ENCODE measurements around the gene TBCC. TPM values are rescaled to one million over a fixed set of nuclear protein-coding genes. Genes with fewer than 3 reads are reported as not detected.
A peak's percentile ranks its signal among the peaks of the same experiment; 100 is the strongest.

Gene TBCC
- total RNA-seq, 2 experiments from 2014 or later: 26.7 to 29.1 TPM

- Mint-ChIP-seq H3K4me1 (ENCODE audit: low read depth) (peaks cover 19% of the 10 kb centered on the region), H3K4me3 (peak overlapping the region; percentile 71), H3K36me3 (ENCODE audit: low read depth) (no peaks in the 10 kb centered on the region), H3K9me3 (ENCODE audit: insufficient read depth) (no peaks in the 10 kb centered on the region), H3K27me3 (ENCODE audit: low read depth) (no peaks in the 10 kb centered on the region), H3K27ac (peak overlapping the region; percentile 92)
- ATAC-seq (no peak), DNase-seq (no peak)
- ChIA-PET POLR2A (interaction anchor here (0.7 to 3.3 kb wide), 8 partner anchors 16 to 154 kb away, joined by 3 to 18 read pairs (median 4); partner anchors contain the start of genes RPL7L1 and TBCC), CTCF (interaction anchor here (0.7 to 7.6 kb wide), 13 partner anchors 13 to 151 kb away, joined by 3 to 135 read pairs (median 12); partner anchors contain the start of genes RPL7L1 and TBCC)
Observed at GRCh38 chr6:42727627-42728026, 18.3 kb downstream of the TBCC start.

DNA sequence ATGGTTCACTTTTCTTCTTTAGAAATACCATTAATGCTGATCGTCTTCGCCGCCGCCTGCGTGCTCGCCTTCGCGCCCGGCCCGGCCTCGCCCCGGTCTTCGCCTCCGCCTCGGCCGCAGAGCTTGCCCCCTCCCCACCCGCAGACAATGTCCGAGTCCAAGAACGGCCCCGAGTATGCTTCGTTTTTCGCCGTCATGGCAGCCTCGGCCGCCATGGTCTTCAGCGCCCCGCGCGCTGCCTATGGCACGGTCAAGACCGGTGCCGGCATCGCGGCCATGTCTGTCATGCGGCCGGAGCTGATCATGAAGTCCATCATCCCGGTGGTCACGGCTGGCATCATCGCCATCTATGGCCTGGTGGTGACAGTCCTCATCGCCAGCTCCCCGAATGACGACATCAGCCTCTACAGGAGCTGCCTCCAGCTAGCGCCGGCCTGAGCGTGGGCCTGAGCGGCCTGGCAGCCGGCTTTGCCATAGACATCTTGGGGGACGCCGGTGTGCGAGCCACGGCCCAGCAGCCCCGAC is 18.8 kb downstream of the TBCC start:
- ATAC-seq: peak; percentile 5
- H3K27ac Mint-ChIP-seq: peak overlapping the region; percentile 92

GRCh38 chr6:42726485-42727086 is 19.3 kb downstream of the TBCC start:
- DNase-seq (peak; percentile 85), ATAC-seq (peak; percentile 94)
- ChIA-PET CTCF (interaction anchor here (0.6 to 7.6 kb wide), 49 partner anchors 9 to 512 kb away, joined by 3 to 135 read pairs (median 4); partner anchors contain the start of genes RPL7L1 and TBCC), POLR2A (interaction anchor here (0.7 to 3.3 kb wide), 12 partner anchors 17 to 164 kb away, joined by 3 to 18 read pairs (median 5); partner anchors contain the start of genes RPL7L1 and TBCC)
- Mint-ChIP-seq H3K4me1 (ENCODE audit: low read depth) (peaks cover 19% of the 10 kb centered on the region), H3K36me3 (ENCODE audit: low read depth) (no peaks in the 10 kb centered on the region), H3K27ac (peak overlapping the region; percentile 92), H3K4me3 (peak overlapping the region; percentile 71), H3K27me3 (ENCODE audit: low read depth) (peaks cover 2% of the 10 kb centered on the region), H3K9me3 (ENCODE audit: insufficient read depth) (no peaks in the 10 kb centered on the region)

More for the DNA sequence above, 18.8 kb downstream of the TBCC start:
- POLR2A ChIA-PET: interaction anchor here (0.7 to 3.3 kb wide), 7 partner anchors 17 to 154 kb away, joined by 3 to 18 read pairs (median 5); partner anchors contain the start of genes RPL7L1 and TBCC
- Mint-ChIP-seq H3K4me1 (ENCODE audit: low read depth) (peaks cover 19% of the 10 kb centered on the region), H3K36me3 (ENCODE audit: low read depth) (no peaks in the 10 kb centered on the region), H3K27me3 (ENCODE audit: low read depth) (no peaks in the 10 kb centered on the region), H3K9me3 (ENCODE audit: insufficient read depth) (no peaks in the 10 kb centered on the region), H3K4me3 (peak overlapping the region; percentile 71)
- no peak for DNase-seq
- CTCF ChIA-PET: interaction anchor here (0.7 to 7.6 kb wide), 27 partner anchors 13 to 513 kb away, joined by 3 to 135 read pairs (median 4); partner anchors contain the start of genes RPL7L1 and TBCC

- DNase-seq: no peak
- Mint-ChIP-seq H3K36me3 (ENCODE audit: low read depth) (no peaks in the 10 kb centered on the region), H3K9me3 (ENCODE audit: insufficient read depth) (no peaks in the 10 kb centered on the region), H3K27ac (peak overlapping the region; percentile 92), H3K4me3 (peak overlapping the region; percentile 71), H3K4me1 (ENCODE audit: low read depth) (peaks cover 19% of the 10 kb centered on the region), H3K27me3 (ENCODE audit: low read depth) (peaks cover 7% of the 10 kb centered on the region)
- ChIA-PET CTCF (interaction anchor here (0.6 to 7.6 kb wide), 49 partner anchors 10 to 511 kb away, joined by 3 to 135 read pairs (median 4); partner anchors contain the start of genes RPL7L1 and TBCC), POLR2A (interaction anchor here (0.6 to 3.3 kb wide), 9 partner anchors 20 to 476 kb away, joined by 3 to 18 read pairs (median 6); partner anchors contain the start of genes RPL7L1 and TBCC)
- ATAC-seq: no peak
Observed at GRCh38 chr6:42726026-42726425, 19.9 kb downstream of the TBCC start.

GRCh38 chr6:42724825-42725224 is 21.1 kb downstream of the TBCC start:
- Mint-ChIP-seq H3K27ac (no peak overlapping the region), H3K4me3 (no peak overlapping the region), H3K9me3 (ENCODE audit: insufficient read depth) (no peaks in the 10 kb centered on the region), H3K36me3 (ENCODE audit: low read depth) (no peaks in the 10 kb centered on the region), H3K4me1 (ENCODE audit: low read depth) (peaks cover 19% of the 10 kb centered on the region), H3K27me3 (ENCODE audit: low read depth) (peaks cover 7% of the 10 kb centered on the region)
- ATAC-seq (no peak), DNase-seq (no peak)
- CTCF ChIA-PET: interaction anchor here (1.0 to 7.6 kb wide), 6 partner anchors 20 to 177 kb away, joined by 3 to 135 read pairs (median 22); partner anchors contain the start of genes RPL7L1 and UBR2
- POLR2A ChIA-PET: interaction anchor here (0.5 to 3.3 kb wide), 2 partner anchors 11 to 21 kb away, joined by 3 to 18 read pairs; partner anchors contain the start of gene TBCC

- POLR2A ChIA-PET: no interaction called here
- no peaks in the 10 kb centered on the region for H3K36me3 Mint-ChIP-seq (ENCODE audit: low read depth)
Observed at GRCh38 chr6:42722497-42722896, 23.4 kb downstream of the TBCC start, which contains the start of gene PRPH2. TSS of gene PRPH2 (minus strand) at chr6:42722597. CDS start at chr6:42722334, 263 bp downstream.

GRCh38 chr6:42720739-42721138 is 25.2 kb downstream of the TBCC start:
- Mint-ChIP-seq H3K4me1 (ENCODE audit: low read depth) (peaks cover under 1% of the 10 kb centered on the region), H3K4me3 (no peak overlapping the region), H3K27ac (no peak overlapping the region), H3K36me3 (ENCODE audit: low read depth) (no peaks in the 10 kb centered on the region), H3K27me3 (ENCODE audit: low read depth) (peaks cover 9% of the 10 kb centered on the region), H3K9me3 (ENCODE audit: insufficient read depth) (no peaks in the 10 kb centered on the region)
- ChIA-PET POLR2A (no interaction called here), CTCF (interaction anchor here (1.6 kb wide), 1 partner anchor 59 kb away, joined by 3 read pairs; no protein-coding TSS in a partner anchor)
- DNase-seq: no peak
- ATAC-seq: no peak

More at GRCh38 chr6:42722497-42722896, 23.4 kb downstream of the TBCC start, which contains the start of gene PRPH2:
- H3K27ac Mint-ChIP-seq: no peak within 1 kb of the TSS
- no peaks in the 10 kb centered on the region for H3K9me3 Mint-ChIP-seq (ENCODE audit: insufficient read depth)
- CTCF ChIA-PET: interaction anchor here (1.6 kb wide), 1 partner anchor 61 kb away, joined by 3 read pairs; no protein-coding TSS in a partner anchor
- DNase-seq (no peak), ATAC-seq (no peak)
- no peak within 1 kb of the TSS for H3K4me3 Mint-ChIP-seq
- H3K27me3 Mint-ChIP-seq (ENCODE audit: low read depth): peaks cover 9% of the 10 kb centered on the region
- peaks cover 18% of the 10 kb centered on the region for H3K4me1 Mint-ChIP-seq (ENCODE audit: low read depth)

- H3K36me3 Mint-ChIP-seq (ENCODE audit: low read depth): peaks cover 2% of the 10 kb centered on the region
- peaks cover 2% of the 10 kb centered on the region for H3K27me3 Mint-ChIP-seq (ENCODE audit: low read depth)
- no peak overlapping the region for H3K4me3 Mint-ChIP-seq
- no peak overlapping the region for H3K27ac Mint-ChIP-seq
- CTCF ChIA-PET: interaction anchor here (0.8 to 1.6 kb wide), 2 partner anchors 10 to 54 kb away, joined by 3 to 4 read pairs; no protein-coding TSS in a partner anchor
- POLR2A ChIA-PET: no interaction called here
- peaks cover 12% of the 10 kb centered on the region for H3K9me3 Mint-ChIP-seq (ENCODE audit: insufficient read depth)
- DNase-seq (no peak), ATAC-seq (no peak)
- no peaks in the 10 kb centered on the region for H3K4me1 Mint-ChIP-seq (ENCODE audit: low read depth)
Observed at GRCh38 chr6:42715871-42716270, 30.0 kb downstream of the TBCC start.

- H3K27me3 Mint-ChIP-seq (ENCODE audit: low read depth): no peaks in the 10 kb centered on the region
- CTCF ChIA-PET: interaction anchor here (1.3 to 1.7 kb wide), 4 partner anchors 12 to 52 kb away, joined by 3 to 12 read pairs (median 4); no protein-coding TSS in a partner anchor
- H3K4me1 Mint-ChIP-seq (ENCODE audit: low read depth): no peaks in the 10 kb centered on the region
- no peak for ATAC-seq
- H3K27ac Mint-ChIP-seq: no peak overlapping the region
- H3K36me3 Mint-ChIP-seq (ENCODE audit: low read depth): peaks cover 2% of the 10 kb centered on the region
- DNase-seq: no peak
- no peak overlapping the region for H3K4me3 Mint-ChIP-seq
- peaks cover 12% of the 10 kb centered on the region for H3K9me3 Mint-ChIP-seq (ENCODE audit: insufficient read depth)
- POLR2A ChIA-PET: interaction anchor here (0.6 to 0.7 kb wide), 3 partner anchors 11 to 49 kb away, joined by 3 read pairs; no protein-coding TSS in a partner anchor
Observed at GRCh38 chr6:42714098-42714761, 31.7 kb downstream of the TBCC start.

DNA sequence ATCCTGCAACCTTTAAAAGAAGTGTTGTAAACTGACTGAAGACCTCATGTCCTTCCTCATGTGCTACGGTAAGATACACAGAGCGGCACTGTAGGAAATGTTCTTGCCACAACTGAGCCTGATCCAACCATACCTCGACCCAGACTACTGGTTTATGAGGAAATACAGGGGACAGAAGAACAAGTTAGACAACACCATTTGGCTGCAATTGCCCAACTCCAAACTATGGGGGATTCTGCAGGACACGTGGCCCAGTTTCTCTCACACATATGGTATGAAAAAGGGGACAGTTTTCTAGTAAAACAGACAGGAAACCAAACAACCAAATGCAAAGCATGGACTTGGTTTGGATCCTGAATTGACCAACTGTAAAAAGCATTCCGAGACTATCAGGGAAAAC is 34.0 kb downstream of the TBCC start:
- no peak for ATAC-seq
- Mint-ChIP-seq H3K27ac (no peak overlapping the region), H3K4me3 (no peak overlapping the region), H3K4me1 (ENCODE audit: low read depth) (no peaks in the 10 kb centered on the region), H3K27me3 (ENCODE audit: low read depth) (no peaks in the 10 kb centered on the region), H3K36me3 (ENCODE audit: low read depth) (peaks cover 2% of the 10 kb centered on the region), H3K9me3 (ENCODE audit: insufficient read depth) (peaks cover 12% of the 10 kb centered on the region)
- DNase-seq: no peak
- ChIA-PET CTCF (interaction anchor here (0.8 to 1.1 kb wide), 2 partner anchors 14 to 50 kb away, joined by 3 read pairs; no protein-coding TSS in a partner anchor), POLR2A (no interaction called here)

DNA sequence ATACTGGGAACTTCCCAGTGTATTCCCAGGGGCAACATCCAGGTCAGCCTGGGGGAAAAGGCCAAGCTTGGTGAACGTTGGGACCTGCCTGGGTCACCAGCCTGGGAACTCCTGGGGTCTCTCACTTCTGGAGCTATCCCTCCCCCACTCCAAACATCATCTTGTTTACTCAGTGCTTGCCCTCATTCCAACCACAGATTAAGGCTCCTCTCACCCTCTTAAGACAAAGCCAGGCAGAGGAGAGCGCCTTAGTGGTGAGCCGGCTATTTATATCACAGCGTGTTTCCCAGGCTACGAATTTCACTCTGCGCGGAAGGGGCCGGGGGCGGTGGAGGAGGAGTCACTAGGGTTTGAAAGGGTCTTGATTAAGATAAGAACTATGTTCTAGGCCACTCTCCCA is 35.6 kb downstream of the TBCC start:
- ChIA-PET POLR2A (interaction anchor here (0.7 kb wide), 1 partner anchor 36 kb away, joined by 3 read pairs; the partner anchor contains the start of gene TBCC), CTCF (no interaction called here)
- ATAC-seq (no peak), DNase-seq (no peak)
- Mint-ChIP-seq H3K27ac (no peak overlapping the region), H3K4me1 (ENCODE audit: low read depth) (no peaks in the 10 kb centered on the region), H3K9me3 (ENCODE audit: insufficient read depth) (peaks cover 12% of the 10 kb centered on the region), H3K36me3 (ENCODE audit: low read depth) (peaks cover 2% of the 10 kb centered on the region), H3K27me3 (ENCODE audit: low read depth) (no peaks in the 10 kb centered on the region), H3K4me3 (no peak overlapping the region)

Measured in activated CD8-positive, alpha-beta T cell treated with anti-CD3 and anti-CD28 coated beads, Interleukin-2, amount 10 ng/mL, durations not matched to agents 7 days and 5 days (primary cell).